C4-2B (cell line): Measurements from ENCODE around the gene ADAMTS1.

Experiments
- ZFX ChIP-seq: fragments of 450-650 bp; IDR thresholded peaks from 2 replicates; pipeline ENCODE4 v1.6.1; 2017
- TF ChIP-seq, protein P1 (sequence below): fragments of 450-650 bp; conservative IDR thresholded peaks from 2 replicates; pipeline ENCODE4 v1.5.1; 2017; ENCODE audit warnings: mild to moderate bottlenecking

DNA sequence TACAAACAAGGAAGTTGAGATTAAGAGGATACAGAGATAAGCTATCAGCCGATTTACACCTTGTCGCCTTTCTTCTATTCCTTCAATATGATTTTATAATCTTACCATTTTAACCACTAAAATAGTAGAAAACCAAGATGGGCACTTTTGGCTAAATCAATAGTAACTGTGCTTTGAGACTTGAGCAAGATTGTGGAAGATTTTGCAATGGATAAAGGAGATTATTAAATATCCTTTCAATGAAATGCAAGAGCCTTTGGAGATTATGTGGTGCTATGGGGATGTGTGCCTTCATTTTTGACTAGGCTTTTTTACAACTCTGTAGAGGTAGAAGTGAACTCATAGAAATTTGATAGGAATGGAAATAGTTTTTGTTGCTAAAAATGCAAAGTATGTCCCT, 33.7 kb downstream of the ADAMTS1 start:
- TF ChIP-seq, protein P1, sequence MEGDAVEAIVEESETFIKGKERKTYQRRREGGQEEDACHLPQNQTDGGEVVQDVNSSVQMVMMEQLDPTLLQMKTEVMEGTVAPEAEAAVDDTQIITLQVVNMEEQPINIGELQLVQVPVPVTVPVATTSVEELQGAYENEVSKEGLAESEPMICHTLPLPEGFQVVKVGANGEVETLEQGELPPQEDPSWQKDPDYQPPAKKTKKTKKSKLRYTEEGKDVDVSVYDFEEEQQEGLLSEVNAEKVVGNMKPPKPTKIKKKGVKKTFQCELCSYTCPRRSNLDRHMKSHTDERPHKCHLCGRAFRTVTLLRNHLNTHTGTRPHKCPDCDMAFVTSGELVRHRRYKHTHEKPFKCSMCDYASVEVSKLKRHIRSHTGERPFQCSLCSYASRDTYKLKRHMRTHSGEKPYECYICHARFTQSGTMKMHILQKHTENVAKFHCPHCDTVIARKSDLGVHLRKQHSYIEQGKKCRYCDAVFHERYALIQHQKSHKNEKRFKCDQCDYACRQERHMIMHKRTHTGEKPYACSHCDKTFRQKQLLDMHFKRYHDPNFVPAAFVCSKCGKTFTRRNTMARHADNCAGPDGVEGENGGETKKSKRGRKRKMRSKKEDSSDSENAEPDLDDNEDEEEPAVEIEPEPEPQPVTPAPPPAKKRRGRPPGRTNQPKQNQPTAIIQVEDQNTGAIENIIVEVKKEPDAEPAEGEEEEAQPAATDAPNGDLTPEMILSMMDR, result no peak
- no peak for TF ChIP-seq ZFX
